Measurements from ENCODE around the gene ATP8A2.

The ATP8A2 gene

GRCh38 chr13:25859528-25859927 is 487.8 kb downstream of the ATP8A2 start:
- H3K27me3 Mint-ChIP-seq (ENCODE audit: low read depth, poor library complexity), result peaks cover 7% of the 10 kb centered on the region
- H3K36me3 Mint-ChIP-seq (ENCODE audit: low read depth), result no peaks in the 10 kb centered on the region
- no peaks in the 10 kb centered on the region for H3K9me3 Mint-ChIP-seq
- no peak overlapping the region for H3K27ac Mint-ChIP-seq
- H3K4me3 Mint-ChIP-seq, result no peak overlapping the region
- no peak for TF ChIP-seq CTCF (IDR thresholded peaks at IDR 0.05)
- peaks cover 55% of the 10 kb centered on the region for H3K4me1 Mint-ChIP-seq
- DNase-seq, result no peak

- no peak overlapping the region for H3K27ac Mint-ChIP-seq
- no peaks in the 10 kb centered on the region for H3K9me3 Mint-ChIP-seq
Observed at GRCh38 chr13:25860265-25860664, 488.5 kb downstream of the ATP8A2 start.

GRCh38 chr13:25860862-25861261 is 489.1 kb downstream of the ATP8A2 start:
- no peak for DNase-seq
- Mint-ChIP-seq H3K27ac (no peak overlapping the region), H3K27me3 (ENCODE audit: low read depth, poor library complexity) (peaks cover 7% of the 10 kb centered on the region), H3K4me3 (peak overlapping the region; percentile 2), H3K36me3 (ENCODE audit: low read depth) (no peaks in the 10 kb centered on the region), H3K4me1 (peaks cover 64% of the 10 kb centered on the region), H3K9me3 (no peaks in the 10 kb centered on the region)
- TF ChIP-seq CTCF (IDR thresholded peaks at IDR 0.05), result no peak

More at GRCh38 chr13:25860265-25860664, 488.5 kb downstream of the ATP8A2 start:
- Mint-ChIP-seq H3K4me3 (peak overlapping the region; percentile 2), H3K4me1 (peaks cover 58% of the 10 kb centered on the region), H3K36me3 (ENCODE audit: low read depth) (no peaks in the 10 kb centered on the region), H3K27me3 (ENCODE audit: low read depth, poor library complexity) (peaks cover 7% of the 10 kb centered on the region)
- no peak for DNase-seq
- no peak for TF ChIP-seq CTCF (IDR thresholded peaks at IDR 0.05)

GRCh38 chr13:25862156-25862555 is 490.4 kb downstream of the ATP8A2 start:
- no peaks in the 10 kb centered on the region for H3K36me3 Mint-ChIP-seq (ENCODE audit: low read depth)
- no peak overlapping the region for H3K27ac Mint-ChIP-seq
- TF ChIP-seq CTCF (IDR thresholded peaks at IDR 0.05), result no peak

GRCh38 chr13:25864116-25864515 is 492.3 kb downstream of the ATP8A2 start:
- DNase-seq, result no peak
- Mint-ChIP-seq H3K9me3 (no peaks in the 10 kb centered on the region), H3K27me3 (ENCODE audit: low read depth, poor library complexity) (peaks cover 1% of the 10 kb centered on the region), H3K4me3 (no peak overlapping the region), H3K36me3 (ENCODE audit: low read depth) (no peaks in the 10 kb centered on the region), H3K4me1 (peaks cover 77% of the 10 kb centered on the region), H3K27ac (peak overlapping the region; percentile 71)
- no peak for TF ChIP-seq CTCF (IDR thresholded peaks at IDR 0.05)

More at GRCh38 chr13:25862156-25862555, 490.4 kb downstream of the ATP8A2 start:
- Mint-ChIP-seq H3K9me3 (no peaks in the 10 kb centered on the region), H3K4me1 (peaks cover 72% of the 10 kb centered on the region), H3K4me3 (no peak overlapping the region), H3K27me3 (ENCODE audit: low read depth, poor library complexity) (peaks cover 7% of the 10 kb centered on the region)
- DNase-seq, result no peak

GRCh38 chr13:25864936-25865335 is 493.2 kb downstream of the ATP8A2 start:
- no peak overlapping the region for H3K27ac Mint-ChIP-seq

More at GRCh38 chr13:25864936-25865335, 493.2 kb downstream of the ATP8A2 start:
- DNase-seq, result no peak
- peaks cover 77% of the 10 kb centered on the region for H3K4me1 Mint-ChIP-seq
- no peak for TF ChIP-seq CTCF (IDR thresholded peaks at IDR 0.05)
- no peaks in the 10 kb centered on the region for H3K36me3 Mint-ChIP-seq (ENCODE audit: low read depth)
- no peaks in the 10 kb centered on the region for H3K27me3 Mint-ChIP-seq (ENCODE audit: low read depth, poor library complexity)
- H3K4me3 Mint-ChIP-seq, result no peak overlapping the region
- H3K9me3 Mint-ChIP-seq, result no peaks in the 10 kb centered on the region

All from nephron progenitor cell (in vitro differentiated cells).